ENCODE results near the gene SYNPO2.

Gene SYNPO2

GRCh38 chr4:118848242-118848641, 40.4 kb upstream of the SYNPO2 start:
- no peak for TF ChIP-seq CTCF (IDR thresholded peaks at IDR 0.05; ENCODE audit: borderline replicate concordance, insufficient read depth, low read depth, low read length)
- no peak overlapping the region for H3K4me3 ChIP-seq (ENCODE audit: low read depth, low read length)

- H3K4me3 ChIP-seq (ENCODE audit: low read depth, low read length), result no peak overlapping the region
- no peak for TF ChIP-seq CTCF (IDR thresholded peaks at IDR 0.05; ENCODE audit: borderline replicate concordance, insufficient read depth, low read depth, low read length)
Measured at GRCh38 chr4:118848901-118849300, 39.8 kb upstream of the SYNPO2 start.

GRCh38 chr4:118849867-118850487, 38.7 kb upstream of the SYNPO2 start:
- TF ChIP-seq CTCF (IDR thresholded peaks at IDR 0.05; ENCODE audit: borderline replicate concordance, insufficient read depth, low read depth, low read length), result no peak
- H3K4me3 ChIP-seq (ENCODE audit: low read depth, low read length), result no peak overlapping the region

- TF ChIP-seq CTCF (IDR thresholded peaks at IDR 0.05; ENCODE audit: borderline replicate concordance, insufficient read depth, low read depth, low read length), result no peak
- H3K4me3 ChIP-seq (ENCODE audit: low read depth, low read length), result peak overlapping the region; percentile 12
Measured at GRCh38 chr4:118850488-118851173, 38.0 kb upstream of the SYNPO2 start.

GRCh38 chr4:118857760-118858159, 30.9 kb upstream of the SYNPO2 start:
- TF ChIP-seq CTCF (IDR thresholded peaks at IDR 0.05; ENCODE audit: borderline replicate concordance, insufficient read depth, low read depth, low read length), result no peak
- no peak overlapping the region for H3K4me3 ChIP-seq (ENCODE audit: low read depth, low read length)

- TF ChIP-seq CTCF (IDR thresholded peaks at IDR 0.05; ENCODE audit: borderline replicate concordance, insufficient read depth, low read depth, low read length), result no peak
- H3K4me3 ChIP-seq (ENCODE audit: low read depth, low read length), result no peak overlapping the region
Measured at GRCh38 chr4:118858779-118859178, 29.9 kb upstream of the SYNPO2 start.

GRCh38 chr4:118865091-118865708, 23.5 kb upstream of the SYNPO2 start:
- peak; percentile 76 for TF ChIP-seq CTCF (IDR thresholded peaks at IDR 0.05; ENCODE audit: borderline replicate concordance, insufficient read depth, low read depth, low read length)
- no peak overlapping the region for H3K4me3 ChIP-seq (ENCODE audit: low read depth, low read length)
